Amniotic stem cell (primary cell): ENCODE data around the gene CDY1.
"Not testable (repeated sequence)": the region's sequence is repeated elsewhere in the genome, so short reads cannot be mapped to it uniquely, and the experiment has no call there.

Experiments used
- DNase-seq: peaks from one replicate; lab custom pipeline; 2025; lab: John Stamatoyannopoulos, UW

Gene CDY1, protein sequence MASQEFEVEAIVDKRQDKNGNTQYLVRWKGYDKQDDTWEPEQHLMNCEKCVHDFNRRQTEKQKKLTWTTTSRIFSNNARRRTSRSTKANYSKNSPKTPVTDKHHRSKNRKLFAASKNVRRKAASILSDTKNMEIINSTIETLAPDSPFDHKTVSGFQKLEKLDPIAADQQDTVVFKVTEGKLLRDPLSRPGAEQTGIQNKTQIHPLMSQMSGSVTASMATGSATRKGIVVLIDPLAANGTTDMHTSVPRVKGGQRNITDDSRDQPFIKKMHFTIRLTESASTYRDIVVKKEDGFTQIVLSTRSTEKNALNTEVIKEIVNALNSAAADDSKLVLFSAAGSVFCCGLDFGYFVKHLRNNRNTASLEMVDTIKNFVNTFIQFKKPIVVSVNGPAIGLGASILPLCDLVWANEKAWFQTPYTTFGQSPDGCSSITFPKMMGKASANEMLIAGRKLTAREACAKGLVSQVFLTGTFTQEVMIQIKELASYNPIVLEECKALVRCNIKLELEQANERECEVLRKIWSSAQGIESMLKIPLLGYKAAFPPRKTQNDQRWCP

DNA sequence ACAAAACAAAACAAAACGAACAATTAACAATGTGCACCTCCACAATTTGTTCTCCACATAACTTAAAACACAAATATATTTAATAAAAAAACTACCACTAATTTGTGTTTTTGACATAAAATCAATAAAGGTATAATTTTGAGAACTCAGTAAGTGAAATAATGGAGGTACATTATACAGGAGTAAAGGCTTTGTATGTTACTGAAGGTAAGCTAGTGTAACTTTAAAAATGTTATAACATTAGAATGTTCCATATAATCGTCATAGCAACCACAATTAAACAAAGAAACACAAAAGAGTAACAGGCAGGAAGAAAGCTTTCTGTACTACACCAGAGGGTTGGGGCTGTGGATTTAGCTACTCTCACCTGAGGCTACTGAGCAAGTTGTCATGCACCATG, at the start of gene CDY1:
Gene CDY1 (plus strand): TSS at position 301 of the 400 bp plus-strand sequence. CDS start 326 bp downstream, outside the sequence.
- DNase-seq: not testable (repeated sequence)

DNA sequence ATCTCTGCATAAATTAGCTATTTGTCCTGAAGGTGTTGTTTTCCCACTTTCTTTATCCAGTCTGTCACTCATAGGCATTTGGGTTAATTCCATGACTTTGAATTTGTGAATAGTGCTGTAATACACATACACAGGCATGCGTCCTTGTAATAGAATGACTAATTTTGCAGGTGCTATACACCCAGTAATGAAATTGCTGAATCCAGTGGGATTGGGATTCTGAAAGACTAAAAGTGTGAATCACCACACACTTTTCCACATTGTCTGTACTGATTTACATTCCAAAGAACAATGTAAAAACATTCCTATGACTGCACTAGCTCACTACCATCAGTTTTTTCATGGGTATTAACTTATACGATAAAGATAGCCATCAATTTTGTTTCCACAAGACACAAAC, 28.6 kb upstream of the CDY1 start:
- not testable (repeated sequence) for DNase-seq

DNA sequence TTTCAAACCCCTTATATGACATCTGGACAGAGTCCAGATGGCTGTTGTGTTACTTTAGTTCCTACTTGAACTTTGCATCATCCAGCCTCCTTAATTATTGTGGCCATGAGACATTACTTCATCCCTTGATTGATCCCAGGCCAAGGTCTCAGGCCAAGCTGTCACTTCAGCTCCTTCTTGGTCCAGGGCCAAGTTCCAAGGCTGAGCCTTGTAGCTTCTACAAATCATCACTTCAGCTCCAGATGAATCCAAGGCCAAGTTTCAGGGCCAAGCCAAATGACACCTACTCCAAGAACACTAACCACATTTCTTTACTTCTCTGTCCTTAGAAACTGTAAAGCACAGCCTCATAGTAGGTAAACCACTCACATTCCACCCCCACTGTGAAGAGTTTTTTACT, 1.7 kb upstream of the CDY1 start:
- not testable (repeated sequence) for DNase-seq

DNA sequence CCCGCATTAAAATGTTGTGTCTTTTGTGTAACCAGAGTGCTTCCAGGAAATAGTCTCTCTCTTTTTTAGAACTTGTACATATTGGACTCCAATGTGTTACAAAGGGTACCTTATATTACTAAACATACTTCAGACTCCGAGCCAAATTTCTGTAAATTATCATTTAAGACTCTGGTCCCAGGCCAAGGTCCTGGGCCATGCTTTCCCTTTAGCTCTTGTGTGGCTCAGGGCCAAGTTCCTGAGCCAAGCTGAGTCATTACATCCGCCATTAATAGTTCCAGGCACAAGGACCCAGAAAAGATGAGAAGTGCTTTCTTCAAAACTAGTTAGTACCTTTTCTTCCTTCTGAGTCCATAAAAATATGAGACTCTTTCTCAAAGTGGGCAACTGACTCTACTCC, 4.6 kb downstream of the CDY1 start:
- DNase-seq: not testable (repeated sequence)

DNA sequence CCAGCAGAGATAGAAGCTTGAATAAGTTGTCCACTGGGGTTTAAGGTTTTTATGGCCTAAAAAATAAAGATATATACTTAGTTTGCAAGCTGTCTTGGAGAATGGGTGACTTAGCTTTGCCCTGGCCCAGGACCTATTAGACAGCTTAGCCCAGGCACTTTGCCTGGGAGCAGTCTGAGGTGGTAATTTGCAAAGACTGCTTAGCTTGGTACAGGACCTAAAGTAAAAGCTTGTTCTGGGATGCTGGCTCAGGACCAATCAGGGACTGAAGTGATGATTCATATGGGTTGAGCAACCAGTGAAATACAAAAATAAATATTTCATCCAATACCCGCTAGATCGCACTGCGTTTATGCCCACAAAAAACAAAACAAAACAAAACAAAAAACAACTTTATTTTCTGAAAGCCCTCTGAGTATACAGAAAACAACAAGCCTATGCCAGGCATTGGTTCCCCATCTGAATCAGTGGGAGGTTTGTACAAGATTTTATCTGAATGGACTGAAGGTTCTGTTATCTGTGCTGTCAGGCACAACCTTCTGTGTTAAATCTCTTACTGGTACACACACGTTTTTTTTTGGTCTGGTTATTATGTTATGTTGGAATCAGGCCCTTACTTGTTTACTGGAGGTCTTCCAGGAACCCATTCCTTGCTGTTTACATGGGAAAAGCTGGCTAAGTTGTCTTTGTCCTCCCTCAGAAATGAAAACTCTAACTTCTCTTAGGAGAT, 8.6 kb downstream of the CDY1 start:
- DNase-seq: not testable (repeated sequence)

DNA sequence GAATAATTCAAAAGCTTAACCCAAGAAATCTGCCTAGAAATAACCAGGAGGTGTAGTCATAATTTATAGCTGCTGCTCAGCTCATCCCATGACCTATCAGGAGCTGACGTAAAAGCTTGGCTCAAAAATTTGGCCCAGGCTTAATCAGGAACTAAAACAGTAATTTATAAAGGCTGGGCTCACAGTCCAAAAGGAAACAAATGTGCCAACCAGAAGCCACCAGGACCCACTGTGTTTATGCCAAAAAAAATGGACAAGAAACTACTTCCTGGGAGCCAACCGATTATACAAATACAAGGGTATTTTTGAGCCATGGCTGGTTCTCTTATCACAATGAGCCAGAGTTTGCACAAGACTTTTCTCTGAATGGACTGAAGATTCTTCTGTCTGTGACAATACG, 17.9 kb downstream of the CDY1 start:
- not testable (repeated sequence) for DNase-seq

DNA sequence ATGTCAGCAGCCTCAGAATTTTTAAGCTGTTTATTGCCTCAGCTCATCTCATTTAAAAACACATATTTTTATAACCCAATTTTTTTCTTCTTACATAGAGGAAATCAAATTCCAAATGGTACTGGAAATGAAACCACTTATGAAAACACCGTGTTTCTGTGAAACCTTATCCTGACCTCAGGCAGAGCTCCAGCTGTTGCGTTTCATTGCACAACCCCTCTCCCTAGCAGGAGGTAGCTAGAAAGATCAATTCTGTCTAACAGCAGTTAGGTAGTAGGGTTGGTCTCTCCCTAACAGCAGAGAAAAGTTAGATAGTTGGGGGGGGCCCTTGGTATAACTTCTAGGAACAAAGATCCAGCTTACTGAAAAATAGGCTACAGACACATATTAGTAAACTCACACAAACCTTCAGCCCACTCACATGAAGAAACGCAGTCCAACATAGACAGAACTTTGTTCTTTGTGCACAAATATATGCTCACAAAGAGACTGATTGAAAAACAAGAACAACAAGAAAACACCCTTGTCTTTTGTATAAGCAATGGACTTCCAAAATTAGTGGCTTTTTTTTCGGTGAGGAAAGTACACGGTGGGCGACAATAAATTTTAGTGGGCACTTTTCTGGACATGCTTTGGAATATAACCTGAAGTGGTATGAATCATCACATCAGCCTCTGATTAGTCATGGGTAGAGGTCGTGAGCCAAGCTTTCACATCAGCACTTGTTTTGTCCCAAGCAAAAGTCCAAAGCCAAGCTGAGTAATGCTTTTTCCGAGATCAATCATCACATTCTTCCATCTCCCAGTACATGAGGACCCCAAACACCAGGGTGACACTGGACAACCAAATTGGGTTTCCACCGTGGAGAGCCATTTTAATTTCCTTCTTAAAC, 21.4 kb downstream of the CDY1 start:
- DNase-seq: not testable (repeated sequence)
